ENCODE measurements around the gene PFKFB1.

The PFKFB1 gene

GRCh38 chrX:54964766-54965497 is 29.1 kb downstream of the PFKFB1 start:
- H3K4me3 ChIP-seq, result no peak overlapping the region
- in situ Hi-C loops (cut with MboI; ENCODE audit: low sequenced_read_pairs), result no loop called here
- no peaks in the 10 kb centered on the region for H3K36me3 ChIP-seq (replicated peaks)
- H3K27me3 ChIP-seq (ENCODE audit: low read depth), result no peaks in the 10 kb centered on the region; the same call in 1 of the 2 replicates
- DNase-seq (ENCODE audit: low spot score in 2 of 2), result no peak
- H3K4me1 ChIP-seq, result no peaks in the 10 kb centered on the region
- no peaks in the 10 kb centered on the region for H3K9me3 ChIP-seq

GRCh38 chrX:54961750-54962149 is 32.2 kb downstream of the PFKFB1 start:
- Histone ChIP-seq H3K36me3 (replicated peaks) (no peaks in the 10 kb centered on the region), H3K4me3 (no peak overlapping the region), H3K9me3 (no peaks in the 10 kb centered on the region), H3K4me1 (no peaks in the 10 kb centered on the region), H3K27me3 (ENCODE audit: low read depth) (no peaks in the 10 kb centered on the region; the same call in 1 of the 2 replicates)
- in situ Hi-C loops (cut with MboI; ENCODE audit: low sequenced_read_pairs), result no loop called here
- DNase-seq (ENCODE audit: low spot score in 2 of 2), result no peak

- H3K36me3 ChIP-seq (replicated peaks), result no peaks in the 10 kb centered on the region
- H3K9me3 ChIP-seq, result no peaks in the 10 kb centered on the region
- no peaks in the 10 kb centered on the region for H3K27me3 ChIP-seq (ENCODE audit: low read depth)
- in situ Hi-C loops (cut with MboI; ENCODE audit: low sequenced_read_pairs), result no loop called here
- DNase-seq (ENCODE audit: low spot score in 2 of 2), result no peak
- H3K4me3 ChIP-seq, result no peak overlapping the region
- H3K4me1 ChIP-seq, result no peaks in the 10 kb centered on the region
Measured at GRCh38 chrX:54950730-54951375, 43.1 kb downstream of the PFKFB1 start.

GRCh38 chrX:54945224-54945623 is 48.8 kb downstream of the PFKFB1 start:
- Histone ChIP-seq H3K9me3 (no peaks in the 10 kb centered on the region), H3K4me1 (no peaks in the 10 kb centered on the region), H3K4me3 (no peak overlapping the region), H3K36me3 (replicated peaks) (no peaks in the 10 kb centered on the region), H3K27me3 (ENCODE audit: low read depth) (no peaks in the 10 kb centered on the region)
- in situ Hi-C loops (cut with MboI; ENCODE audit: low sequenced_read_pairs), result no loop called here
- DNase-seq (ENCODE audit: low spot score in 2 of 2), result no peak

- no peaks in the 10 kb centered on the region for H3K9me3 ChIP-seq
- H3K4me3 ChIP-seq, result no peak overlapping the region
- no peaks in the 10 kb centered on the region for H3K27me3 ChIP-seq (ENCODE audit: low read depth)
- DNase-seq (ENCODE audit: low spot score in 2 of 2), result no peak
- no peaks in the 10 kb centered on the region for H3K36me3 ChIP-seq (replicated peaks)
- in situ Hi-C loops (cut with MboI; ENCODE audit: low sequenced_read_pairs), result no loop called here
- no peaks in the 10 kb centered on the region for H3K4me1 ChIP-seq
Measured at GRCh38 chrX:54944816-54945215, 49.2 kb downstream of the PFKFB1 start.

GRCh38 chrX:54937416-54937815 is 56.6 kb downstream of the PFKFB1 start:
- Histone ChIP-seq H3K9me3 (no peaks in the 10 kb centered on the region), H3K4me1 (no peaks in the 10 kb centered on the region), H3K36me3 (replicated peaks) (no peaks in the 10 kb centered on the region), H3K4me3 (no peak overlapping the region), H3K27me3 (ENCODE audit: low read depth) (no peaks in the 10 kb centered on the region)
- in situ Hi-C loops (cut with MboI; ENCODE audit: low sequenced_read_pairs), result no loop called here
- DNase-seq (ENCODE audit: low spot score in 2 of 2), result no peak

GRCh38 chrX:54935306-54935705 is 58.7 kb downstream of the PFKFB1 start:
- H3K4me3 ChIP-seq, result no peak overlapping the region
- in situ Hi-C loops (cut with MboI; ENCODE audit: low sequenced_read_pairs), result no loop called here
- DNase-seq (ENCODE audit: low spot score in 2 of 2), result no peak
- H3K4me1 ChIP-seq, result no peaks in the 10 kb centered on the region
- H3K27me3 ChIP-seq (ENCODE audit: low read depth), result no peaks in the 10 kb centered on the region
- H3K9me3 ChIP-seq, result no peaks in the 10 kb centered on the region
- H3K36me3 ChIP-seq (replicated peaks), result no peaks in the 10 kb centered on the region

GRCh38 chrX:54934890-54935289 is 59.1 kb downstream of the PFKFB1 start:
- H3K4me1 ChIP-seq, result no peaks in the 10 kb centered on the region
- in situ Hi-C loops (cut with MboI; ENCODE audit: low sequenced_read_pairs), result no loop called here
- H3K9me3 ChIP-seq, result no peaks in the 10 kb centered on the region
- H3K27me3 ChIP-seq (ENCODE audit: low read depth), result no peaks in the 10 kb centered on the region
- no peak for DNase-seq (ENCODE audit: low spot score in 2 of 2)
- H3K36me3 ChIP-seq (replicated peaks), result no peaks in the 10 kb centered on the region
- no peak overlapping the region for H3K4me3 ChIP-seq

GRCh38 chrX:54934058-54934457 is 59.9 kb downstream of the PFKFB1 start:
- Histone ChIP-seq H3K36me3 (replicated peaks) (no peaks in the 10 kb centered on the region), H3K9me3 (no peaks in the 10 kb centered on the region), H3K27me3 (ENCODE audit: low read depth) (no peaks in the 10 kb centered on the region), H3K4me3 (no peak overlapping the region), H3K4me1 (no peaks in the 10 kb centered on the region)
- DNase-seq (ENCODE audit: low spot score in 2 of 2), result no peak
- in situ Hi-C loops (cut with MboI; ENCODE audit: low sequenced_read_pairs), result no loop called here

GRCh38 chrX:54933150-54933826 is 60.7 kb downstream of the PFKFB1 start:
- Histone ChIP-seq H3K4me1 (no peaks in the 10 kb centered on the region), H3K27me3 (ENCODE audit: low read depth) (no peaks in the 10 kb centered on the region), H3K4me3 (no peak overlapping the region), H3K9me3 (no peaks in the 10 kb centered on the region), H3K36me3 (replicated peaks) (no peaks in the 10 kb centered on the region)
- no peak for DNase-seq (ENCODE audit: low spot score in 2 of 2)
- in situ Hi-C loops (cut with MboI; ENCODE audit: low sequenced_read_pairs), result no loop called here

GRCh38 chrX:54931107-54931506 is 62.9 kb downstream of the PFKFB1 start:
- in situ Hi-C loops (cut with MboI; ENCODE audit: low sequenced_read_pairs), result no loop called here
- Histone ChIP-seq H3K36me3 (replicated peaks) (no peaks in the 10 kb centered on the region), H3K4me1 (no peaks in the 10 kb centered on the region), H3K27me3 (ENCODE audit: low read depth) (no peaks in the 10 kb centered on the region), H3K4me3 (no peak overlapping the region), H3K9me3 (no peaks in the 10 kb centered on the region)
- no peak for DNase-seq (ENCODE audit: low spot score in 2 of 2)

- no peaks in the 10 kb centered on the region for H3K4me1 ChIP-seq
- H3K36me3 ChIP-seq (replicated peaks), result no peaks in the 10 kb centered on the region
- H3K4me3 ChIP-seq, result no peak overlapping the region
- no peaks in the 10 kb centered on the region for H3K9me3 ChIP-seq
- no peaks in the 10 kb centered on the region for H3K27me3 ChIP-seq (ENCODE audit: low read depth)
- DNase-seq (ENCODE audit: low spot score in 2 of 2), result no peak
- in situ Hi-C loops (cut with MboI; ENCODE audit: low sequenced_read_pairs), result no loop called here
Measured at GRCh38 chrX:54930291-54931049, 63.5 kb downstream of the PFKFB1 start.

- Histone ChIP-seq H3K9me3 (no peaks in the 10 kb centered on the region), H3K4me3 (no peak overlapping the region), H3K36me3 (replicated peaks) (no peaks in the 10 kb centered on the region), H3K27me3 (ENCODE audit: low read depth) (no peaks in the 10 kb centered on the region), H3K4me1 (no peaks in the 10 kb centered on the region)
- in situ Hi-C loops (cut with MboI; ENCODE audit: low sequenced_read_pairs), result no loop called here
- DNase-seq (ENCODE audit: low spot score in 2 of 2), result no peak
Measured at GRCh38 chrX:54928876-54929275, 65.1 kb downstream of the PFKFB1 start.

- Histone ChIP-seq H3K27me3 (ENCODE audit: low read depth) (no peaks in the 10 kb centered on the region), H3K9me3 (no peaks in the 10 kb centered on the region), H3K36me3 (replicated peaks) (no peaks in the 10 kb centered on the region), H3K4me3 (no peak overlapping the region), H3K4me1 (no peaks in the 10 kb centered on the region)
- in situ Hi-C loops (cut with MboI; ENCODE audit: low sequenced_read_pairs), result no loop called here
- DNase-seq (ENCODE audit: low spot score in 2 of 2), result no peak
Measured at GRCh38 chrX:54926978-54927377, 67.0 kb downstream of the PFKFB1 start.
